ENCODE measurements around the gene FLOT1.

The FLOT1 gene

GRCh38 chr6:30744054-30744805, 1.7 kb upstream of the FLOT1 start, which contains the start of gene IER3:
TSS of gene IER3 (minus strand) at chr6:30744547. CDS start at chr6:30744518, 29 bp downstream.
- Histone ChIP-seq H3K27me3 (replicated peaks; ENCODE audit: control insufficient read depth, insufficient read depth, low read length) (no peaks in the 10 kb centered on the region), H3K4me3 (replicated peaks; ENCODE audit: low read depth, low read length) (peak within 1 kb of the TSS; percentile 66), H3K36me3 (ENCODE audit: control insufficient read depth, insufficient read depth, low read length) (peaks cover 10% of the 10 kb centered on the region)
- peak; percentile 86 for DNase-seq (ENCODE audit: extremely low read depth, insufficient read length)
- peak; percentile 90 for TF ChIP-seq CTCF (IDR thresholded peaks at IDR 0.05; ENCODE audit: insufficient read depth, low read length, poor library complexity, severe bottlenecking)

GRCh38 chr6:30743099-30744053, 889 bp upstream of the FLOT1 start:
- H3K27me3 ChIP-seq (replicated peaks; ENCODE audit: control insufficient read depth, insufficient read depth, low read length) = no peaks in the 10 kb centered on the region
- TF ChIP-seq CTCF (IDR thresholded peaks at IDR 0.05; ENCODE audit: insufficient read depth, low read length, poor library complexity, severe bottlenecking) = no peak
- DNase-seq (ENCODE audit: extremely low read depth, insufficient read length) = peak; percentile 62
- H3K36me3 ChIP-seq (ENCODE audit: control insufficient read depth, insufficient read depth, low read length) = peaks cover 11% of the 10 kb centered on the region
- peak overlapping the region; percentile 66 for H3K4me3 ChIP-seq (replicated peaks; ENCODE audit: low read depth, low read length)

GRCh38 chr6:30741789-30742315, 635 bp downstream of the FLOT1 start:
- H3K4me3 ChIP-seq (replicated peaks; ENCODE audit: low read depth, low read length) = peak overlapping the region; percentile 66
- peak; percentile 56 for DNase-seq (ENCODE audit: extremely low read depth, insufficient read length)
- no peak for TF ChIP-seq CTCF (IDR thresholded peaks at IDR 0.05; ENCODE audit: insufficient read depth, low read length, poor library complexity, severe bottlenecking)
- peaks cover 11% of the 10 kb centered on the region for H3K36me3 ChIP-seq (ENCODE audit: control insufficient read depth, insufficient read depth, low read length)
- H3K27me3 ChIP-seq (replicated peaks; ENCODE audit: control insufficient read depth, insufficient read depth, low read length) = no peaks in the 10 kb centered on the region

- DNase-seq (ENCODE audit: extremely low read depth, insufficient read length) = no peak
- TF ChIP-seq CTCF (IDR thresholded peaks at IDR 0.05; ENCODE audit: insufficient read depth, low read length, poor library complexity, severe bottlenecking) = no peak
- Histone ChIP-seq H3K36me3 (ENCODE audit: control insufficient read depth, insufficient read depth, low read length) (peaks cover 11% of the 10 kb centered on the region), H3K4me3 (replicated peaks; ENCODE audit: low read depth, low read length) (peak overlapping the region; percentile 66), H3K27me3 (replicated peaks; ENCODE audit: control insufficient read depth, insufficient read depth, low read length) (no peaks in the 10 kb centered on the region)
Observed at GRCh38 chr6:30741063-30741779, 1.3 kb downstream of the FLOT1 start.

- no peak for DNase-seq (ENCODE audit: extremely low read depth, insufficient read length)
- peaks cover 11% of the 10 kb centered on the region for H3K36me3 ChIP-seq (ENCODE audit: control insufficient read depth, insufficient read depth, low read length)
- H3K4me3 ChIP-seq (replicated peaks; ENCODE audit: low read depth, low read length) = no peak overlapping the region
- H3K27me3 ChIP-seq (replicated peaks; ENCODE audit: control insufficient read depth, insufficient read depth, low read length) = no peaks in the 10 kb centered on the region
- TF ChIP-seq CTCF (IDR thresholded peaks at IDR 0.05; ENCODE audit: insufficient read depth, low read length, poor library complexity, severe bottlenecking) = no peak
Observed at GRCh38 chr6:30740540-30740870, 2.0 kb downstream of the FLOT1 start.

Data from GM06990 (cell line).